Activated naive CD4-positive, alpha-beta T cell treated with anti-CD3 and anti-CD28 coated beads, Interleukin-2, amount 50 U/mL, for 16 hours (primary cell): Measurements from ENCODE around the gene CCL4.

Experiments
- DNase-seq: peaks from one replicate; pipeline ENCODE4 v3.0.0-alpha.2; 2020

Gene CCL4

GRCh38 chr17:36148559-36149295, 45.1 kb downstream of the CCL4 start:
- DNase-seq, result peak; percentile 58

- DNase-seq, result no peak
These were observed 45.7 kb downstream of the CCL4 start for GRCh38 chr17:36149296-36149820.

GRCh38 chr17:36151891-36152638, 48.4 kb downstream of the CCL4 start:
- DNase-seq, result no peak

- DNase-seq, result no peak
These were observed 49.1 kb downstream of the CCL4 start for GRCh38 chr17:36152639-36153120.

GRCh38 chr17:36153895-36154610, 50.4 kb downstream of the CCL4 start:
- DNase-seq, result no peak
